Sigmoid colon (tissue), 7 donors: ENCODE results near the gene TRAF2. TPM values are rescaled to one million over a fixed set of nuclear protein-coding genes. Genes with fewer than 3 reads are reported as not detected.
"Not testable (repeated sequence)": the region's sequence is repeated elsewhere in the genome, so short reads cannot be mapped to it uniquely, and the experiment has no call there.

Source experiments
- DNase-seq: peaks from one replicate; pipeline ENCODE4 v3.0.0-alpha.2; 2019
- H3K27ac ChIP-seq, 4 donors: fragments of 200-600 bp; sonication (generic); one replicate each; pipeline ENCODE4 v1.5.1; 2016 to 2019; ENCODE audit warnings: mild to moderate bottlenecking in 1 of 4
- H3K27me3 ChIP-seq, 3 donors: fragments of 200-600 bp; sonication (generic); one replicate each; pipeline ENCODE4 v1.5.1; 2019; ENCODE audit warnings: mild to moderate bottlenecking in 1 of 3
- H3K36me3 ChIP-seq, 4 donors: fragments of 200-600 bp; sonication (generic); one replicate each; pipeline ENCODE4 v1.5.1; 2016 to 2019
- H3K4me1 ChIP-seq, 4 donors: fragments of 200-600 bp; sonication (generic); one replicate each; pipeline ENCODE4 v1.5.1; 2017 to 2019
- H3K4me3 ChIP-seq, 4 donors: fragments of 200-600 bp; sonication (generic); one replicate each; pipeline ENCODE4 v1.5.1; 2017 to 2019; ENCODE audit warnings: mild to moderate bottlenecking in 2 of 4, moderate library complexity in 1 of 4
- H3K9me3 ChIP-seq, 4 donors: fragments of 200-600 bp in 3 of 4; sonication (generic) in 3 of 4; one replicate each; pipeline versions ENCODE4 v1.5.1 to v1.6.1; 2013 to 2019
- CTCF ChIP-seq, 4 experiments: fragments of 450-650 bp in 3 of 4; fragments of 200-600 bp in 1 of 4; IDR thresholded peaks; one replicate each; pipeline ENCODE4 v1.5.1; 2016 to 2019; ENCODE audit warnings: antibody characterized with exemption in 4 of 4, mild to moderate bottlenecking in 3 of 4, moderate library complexity in 2 of 4
- EP300 ChIP-seq, 4 donors: sonication (generic); formaldehyde crosslinking; IDR thresholded peaks; one replicate each; pipeline ENCODE4 v1.6.1; 2017; ENCODE audit warnings: antibody characterized with exemption in 4 of 4
- POLR2A ChIP-seq, 2 donors: fragments of 450-650 bp; IDR thresholded peaks; one replicate each; pipeline ENCODE4 v1.6.1; 2016; ENCODE audit warnings: antibody characterized with exemption in 2 of 2, mild to moderate bottlenecking in 2 of 2, moderate library complexity in 2 of 2
- POLR2AphosphoS5 ChIP-seq, 4 donors: sonication (generic); formaldehyde crosslinking; IDR thresholded peaks; one replicate each; pipeline ENCODE4 v1.6.1; 2017; ENCODE audit warnings: antibody characterized with exemption in 4 of 4
- WGBS, 2 donors: extraction: QIAGEN DNeasy Blood & Tissue Kit; methylation state at CpG; one replicate each; pipeline ENCODE4 v1.1.7; 2013; 5-methylcytosine and 5-hydroxymethylcytosine counted together
- intact Hi-C: fragments of 100-400 bp; cut with DNase I; formaldehyde crosslinking; loops from one replicate; pipeline ENCODE4 v1.15.1; 2023
- polyA plus RNA-seq, 3 donors: library from polyadenylated mRNA; stranded (reverse); fragments of 200-250 nt; gene quantifications; one replicate each; pipeline ENCODE4 v1.2.3, GENCODE V29; 2013
- total RNA-seq, 4 donors: library from RNA; depleted of rRNA; stranded (reverse); fragments of >200 nt; gene quantifications; one replicate each; pipeline ENCODE4 v1.1.0, GENCODE V29; 2016
- donor health status: healthy with polysubstance abuse.
- donor health status: Bipolar disorder and iron deficiency.
- donor health status: healthy.

The TRAF2 gene
- total RNA-seq = 1 to 10 TPM; 1.8 to 5.5 (median 3.9) TPM
- 10 to 100 TPM; 13.2 to 21.9 (median 13.9) TPM for polyA plus RNA-seq

- no peaks in the 10 kb centered on the region for H3K9me3 ChIP-seq
- intact Hi-C loops = loop anchor here (2.0 to 5.0 kb wide), 3 partner anchors 21 to 94 kb away; partner anchors contain the start of genes FBXW5 and TMEM141
- peaks cover 0 to 2% (median 0%) of the 10 kb centered on the region in 4 donors for H3K36me3 ChIP-seq
- peak within 1 kb of the TSS; percentile 70 to 99 (median 98) for H3K4me3 ChIP-seq
- H3K4me1 ChIP-seq = peaks cover 0 to 38% (median 32%) of the 10 kb centered on the region in 4 donors
- TF ChIP-seq EP300 (IDR thresholded peaks at IDR 0.05) = no peak
- no peak for TF ChIP-seq POLR2A (IDR thresholded peaks at IDR 0.05)
- no peak for TF ChIP-seq CTCF (IDR thresholded peaks at IDR 0.05)
- TF ChIP-seq POLR2AphosphoS5 (IDR thresholded peaks at IDR 0.05) = peak in 2 of 4 donors; percentile 26 to 60
- WGBS, 2 donors = 0% methylated on average over 88 of the region's 88 CpGs
- DNase-seq = peak; percentile 99
- no peaks in the 10 kb centered on the region for H3K27me3 ChIP-seq
- peak within 1 kb of the TSS; percentile 85 to 91 (median 88) for H3K27ac ChIP-seq
Measured at GRCh38 chr9:136885950-136886578, at the start of gene TRAF2. Gene TRAF2 (plus strand): TSS chr9:136886516. CDS start chr9:136898741, 12,225 bp downstream.

GRCh38 chr9:136837146-136837855, 49.0 kb upstream of the TRAF2 start:
- TF ChIP-seq EP300 (IDR thresholded peaks at IDR 0.05) (no peak), POLR2A (IDR thresholded peaks at IDR 0.05) (no peak), CTCF (IDR thresholded peaks at IDR 0.05) (no peak), POLR2AphosphoS5 (IDR thresholded peaks at IDR 0.05) (no peak)
- no peaks in the 10 kb centered on the region for H3K9me3 ChIP-seq
- no peak for DNase-seq
- H3K4me3 ChIP-seq = no peak overlapping the region
- intact Hi-C loops = no loop called here
- H3K4me1 ChIP-seq = peaks cover 0 to 17% (median 15%) of the 10 kb centered on the region in 4 donors
- peaks cover 0 to 49% (median 18%) of the 10 kb centered on the region in 4 donors for H3K36me3 ChIP-seq
- H3K27me3 ChIP-seq = peaks cover 0 to 1% (median 0%) of the 10 kb centered on the region in 3 donors
- 86 to 93% methylated on average over 27 of the region's 27 CpGs for WGBS, 2 donors
- no peak overlapping the region for H3K27ac ChIP-seq

- H3K9me3 ChIP-seq, DNase-seq, H3K27ac ChIP-seq, H3K27me3 ChIP-seq, H3K4me3 ChIP-seq, intact Hi-C loops: not testable (repeated sequence)
- Histone ChIP-seq H3K36me3 (peaks cover 0 to 44% (median 15%) of the 10 kb centered on the region in 4 donors), H3K4me1 (peaks cover 0 to 23% (median 21%) of the 10 kb centered on the region in 4 donors)
- WGBS, 2 donors = 82 to 91% methylated on average over 15 of the region's 15 CpGs
Measured at GRCh38 chr9:136837856-136838277, 48.4 kb upstream of the TRAF2 start.

GRCh38 chr9:136838314-136839228, 47.7 kb upstream of the TRAF2 start:
- TF ChIP-seq POLR2AphosphoS5 (IDR thresholded peaks at IDR 0.05) (no peak), EP300 (IDR thresholded peaks at IDR 0.05) (no peak), CTCF (IDR thresholded peaks at IDR 0.05) (no peak), POLR2A (IDR thresholded peaks at IDR 0.05) (no peak)
- Histone ChIP-seq H3K4me3 (no peak overlapping the region), H3K27ac (no peak overlapping the region), H3K4me1 (peaks cover 0 to 30% (median 28%) of the 10 kb centered on the region in 4 donors), H3K36me3 (peaks cover 0 to 42% (median 15%) of the 10 kb centered on the region in 4 donors), H3K9me3 (no peaks in the 10 kb centered on the region), H3K27me3 (peaks cover 0 to 13% (median 6%) of the 10 kb centered on the region in 3 donors)
- 73 to 89% methylated on average over 29 of the region's 29 CpGs for WGBS, 2 donors
- DNase-seq = no peak
- intact Hi-C loops = no loop called here
